Measurements from ENCODE around the gene TUBGCP2.
"Not testable (repeated sequence)": the region's sequence is repeated elsewhere in the genome, so short reads cannot be mapped to it uniquely, and the experiment has no call there.

TUBGCP2 gene

GRCh38 chr10:133324198-133324792, 15.6 kb upstream of the TUBGCP2 start:
- DNase-seq, result peak; percentile 53 to 72 (median 64)

GRCh38 chr10:133322064-133322709, 13.5 kb upstream of the TUBGCP2 start:
- DNase-seq, result not testable (repeated sequence)

GRCh38 chr10:133320852-133321422, 12.3 kb upstream of the TUBGCP2 start:
- DNase-seq, result not testable (repeated sequence)

- peak; percentile 10 to 57 (median 47) for DNase-seq
These were observed 9.9 kb upstream of the TUBGCP2 start for GRCh38 chr10:133318494-133319127.

- no peak for DNase-seq
These were observed 8.1 kb upstream of the TUBGCP2 start for GRCh38 chr10:133316732-133317131.

- no peak for DNase-seq
These were observed 7.6 kb upstream of the TUBGCP2 start for GRCh38 chr10:133316266-133316665.

GRCh38 chr10:133315847-133316246, 7.2 kb upstream of the TUBGCP2 start:
- no peak for DNase-seq

GRCh38 chr10:133314911-133315310, 6.2 kb upstream of the TUBGCP2 start:
- no peak for DNase-seq

GRCh38 chr10:133313192-133313591, 4.5 kb upstream of the TUBGCP2 start:
- DNase-seq, result no peak

- DNase-seq, result no peak
These were observed 4.1 kb upstream of the TUBGCP2 start for GRCh38 chr10:133312769-133313145.

GRCh38 chr10:133312016-133312768, 3.5 kb upstream of the TUBGCP2 start:
- DNase-seq, result no peak

- no peak for DNase-seq
These were observed 2.9 kb upstream of the TUBGCP2 start for GRCh38 chr10:133311570-133311969.

GRCh38 chr10:133310789-133311188, 2.1 kb upstream of the TUBGCP2 start:
- no peak for DNase-seq

GRCh38 chr10:133310399-133310755, 1.7 kb upstream of the TUBGCP2 start:
- DNase-seq, result no peak

- no peak for DNase-seq
These were observed 1.2 kb upstream of the TUBGCP2 start for GRCh38 chr10:133309720-133310398.

- DNase-seq, result peak; percentile 89 to 99 (median 96)
These were observed 538 bp upstream of the TUBGCP2 start for GRCh38 chr10:133309100-133309719.

- DNase-seq, result peak; percentile 74 to 89 (median 87)
These were observed 774 bp downstream of the TUBGCP2 start for GRCh38 chr10:133307776-133308420.

- DNase-seq, result no peak
These were observed 1.7 kb downstream of the TUBGCP2 start for GRCh38 chr10:133306941-133307379.

GRCh38 chr10:133306097-133306476, 2.6 kb downstream of the TUBGCP2 start:
- no peak for DNase-seq

GRCh38 chr10:133303206-133303605, 5.5 kb downstream of the TUBGCP2 start:
- no peak for DNase-seq

GRCh38 chr10:133302230-133302629, 6.4 kb downstream of the TUBGCP2 start:
- no peak for DNase-seq

- no peak for DNase-seq
These were observed 8.9 kb downstream of the TUBGCP2 start for GRCh38 chr10:133299738-133300137.

All from stimulated activated naive CD4-positive, alpha-beta T cell (primary cell).